H1 (cell line): ENCODE measurements around the gene SWT1. TPM values are rescaled to one million over a fixed set of nuclear protein-coding genes. Genes with fewer than 3 reads are reported as not detected.

Source experiments
- CTCF ChIA-PET: fragments of 300-600 bp; sonication (Branson Sonifier 250); formaldehyde crosslinking; loops from one replicate; lab custom pipeline; 2021; ENCODE audit not compliant: partially characterized antibody; lab: Charles Lee
- POLR2A ChIA-PET: fragments of 300-600 bp; sonication (Branson Sonifier 250); formaldehyde crosslinking; loops from one replicate; lab custom pipeline; 2021; ENCODE audit warnings: inconsistent platforms; ENCODE audit not compliant: partially characterized antibody; lab: Charles Lee
- DNase-seq, 2 experiments: peaks; one replicate each; pipeline versions ENCODE4 v3.0.0 to v3.0.0-alpha.2; 2010 to 2022; ENCODE audit warnings: low spot score in 2 of 2, low read depth in 1 of 2, mixed read lengths in 1 of 2
- FAIRE-seq: peaks from 2 replicates; lab custom pipeline; 2011; peaks lifted over from hg19 to GRCh38; lab: Jason Lieb, UNC
- H2AFZ ChIP-seq: 2 replicates; pipeline ENCODE4 v1.8.1; 2012; ENCODE audit warnings: low read length, inconsistent platforms
- H2AK5ac ChIP-seq: 2 replicates; pipeline ENCODE4 v1.6.1; 2013; ENCODE audit warnings: low read depth, low read length
- H2BK120ac ChIP-seq: replicated peaks from 2 replicates; pipeline ENCODE3; 2013; ENCODE audit warnings: low read depth, low read length, inconsistent platforms
- H2BK12ac ChIP-seq: 2 replicates; pipeline ENCODE4 v1.6.1; 2013; ENCODE audit warnings: low read depth, low read length
- H2BK15ac ChIP-seq: 2 replicates; pipeline ENCODE4 v1.6.1; 2013; ENCODE audit warnings: low read length
- H2BK20ac ChIP-seq: 2 replicates; pipeline ENCODE4 v1.6.1; 2013; ENCODE audit warnings: low read length
- H2BK5ac ChIP-seq: 2 replicates; pipeline ENCODE4 v1.6.1; 2013; ENCODE audit warnings: low read depth, low read length
- H3K14ac ChIP-seq: 2 replicates; pipeline ENCODE4 v1.6.1; 2013; ENCODE audit warnings: inconsistent platforms; ENCODE audit not compliant: insufficient read length
- H3K18ac ChIP-seq: 2 replicates; pipeline ENCODE4 v1.6.1; 2013; ENCODE audit warnings: low read length; ENCODE audit errors: extremely low read depth
- H3K23ac ChIP-seq: 2 replicates; pipeline ENCODE4 v1.6.1; 2013; ENCODE audit warnings: inconsistent platforms; ENCODE audit not compliant: insufficient read length
- H3K23me2 ChIP-seq: 2 replicates; pipeline ENCODE4 v1.6.1; 2013; ENCODE audit warnings: low read depth, low read length
- H3K27ac ChIP-seq: 2 replicates; pipeline ENCODE4 v1.6.1; 2011; ENCODE audit warnings: low read depth, low read length, inconsistent platforms
- H3K27me3 ChIP-seq, 4 experiments: replicated peaks in 1 of 4; 1 replicate in 1 of 4; 2 replicates in 3 of 4; pipeline versions ENCODE4 v1.6.1 to v1.8.1; 2011 to 2013; ENCODE audit warnings: low read length in 3 of 4, mild to moderate bottlenecking in 3 of 4, inconsistent platforms in 2 of 4, mixed read lengths in 2 of 4, moderate library complexity in 1 of 4; ENCODE audit not compliant: control insufficient read depth in 3 of 4, insufficient read depth in 3 of 4; ENCODE audit errors: extremely low read depth in 1 of 4
- H3K36me3 ChIP-seq, 4 experiments: 2 replicates each; pipeline versions ENCODE4 v1.6.1 to v1.8.1; 2011 to 2013; ENCODE audit warnings: mild to moderate bottlenecking in 4 of 4, low read length in 3 of 4, moderate library complexity in 2 of 4, control low read depth in 1 of 4, inconsistent platforms in 1 of 4; ENCODE audit not compliant: insufficient read depth in 4 of 4, control insufficient read depth in 2 of 4
- H3K4ac ChIP-seq: replicated peaks from 2 replicates; pipeline ENCODE3; 2013; ENCODE audit warnings: low read length, low read depth, mixed read lengths, inconsistent platforms; ENCODE audit not compliant: insufficient read length
- H3K4me1 ChIP-seq, 4 experiments: replicated peaks in 1 of 4; 1 replicate in 1 of 4; 2 replicates in 3 of 4; pipeline versions ENCODE4 v1.6.1 to v1.8.1; 2011 to 2013; ENCODE audit warnings: low read length in 3 of 4, inconsistent platforms in 2 of 4, mixed read lengths in 1 of 4; ENCODE audit not compliant: insufficient read depth in 4 of 4, control insufficient read depth in 3 of 4
- H3K4me2 ChIP-seq, 2 experiments: 2 replicates each; pipeline versions ENCODE4 v1.6.1 to v1.8.1; 2011 to 2013; ENCODE audit warnings: low read depth in 2 of 2, low read length in 2 of 2, control low read depth in 1 of 2, inconsistent platforms in 1 of 2, mild to moderate bottlenecking in 1 of 2; ENCODE audit not compliant: insufficient read depth in 1 of 2
- H3K4me3 ChIP-seq, 4 experiments: fragments of 200-600, 300-600 bp in 1 of 4; sonication (generic), shearing (Covaris generic), sonication (Bioruptor Twin) in 1 of 4; 2 replicates each; pipeline versions ENCODE4 v1.5.1 to v1.8.1; 2011 to 2016; ENCODE audit warnings: low read length in 4 of 4, low read depth in 3 of 4, control low read depth in 2 of 4, inconsistent platforms in 2 of 4, mild to moderate bottlenecking in 2 of 4, mixed read lengths in 1 of 4, moderate library complexity in 1 of 4; ENCODE audit not compliant: insufficient read depth in 2 of 4; ENCODE audit errors: extremely low read depth in 1 of 4
- H3K56ac ChIP-seq: replicated peaks from 2 replicates; pipeline ENCODE3; 2013; ENCODE audit warnings: low read depth, mild to moderate bottlenecking, mixed read lengths, low read length, inconsistent platforms; ENCODE audit not compliant: insufficient read length
- H3K79me1 ChIP-seq: 2 replicates; pipeline ENCODE4 v1.6.1; 2013; ENCODE audit warnings: low read depth, low read length, control low read depth
- H3K79me2 ChIP-seq, 2 experiments: 2 replicates each; pipeline versions ENCODE4 v1.6.1 to v1.8.1; 2012 to 2013; ENCODE audit warnings: low read length in 2 of 2, mild to moderate bottlenecking in 2 of 2, inconsistent platforms in 1 of 2; ENCODE audit not compliant: insufficient read depth in 2 of 2, control insufficient read depth in 1 of 2
- H3K9ac ChIP-seq, 4 experiments: replicated peaks in 1 of 4; 1 replicate in 1 of 4; 2 replicates in 3 of 4; pipeline versions ENCODE4 v1.6.1 to v1.8.1; 2011 to 2013; ENCODE audit warnings: low read depth in 3 of 4, low read length in 3 of 4, control low read depth in 2 of 4, mild to moderate bottlenecking in 2 of 4, moderate library complexity in 2 of 4, inconsistent platforms in 1 of 4; ENCODE audit errors: extremely low read depth in 1 of 4
- H3K9me3 ChIP-seq, 2 experiments: 2 replicates each; pipeline versions ENCODE4 v1.6.1 to v1.8.1; 2012 to 2013; ENCODE audit warnings: mild to moderate bottlenecking in 2 of 2, moderate library complexity in 2 of 2, control low read depth in 1 of 2, inconsistent platforms in 1 of 2, low read depth in 1 of 2, low read length in 1 of 2, mixed read lengths in 1 of 2; ENCODE audit not compliant: insufficient read depth in 2 of 2
- H4K20me1 ChIP-seq, 2 experiments: replicated peaks in 1 of 2; 2 replicates each; pipeline versions ENCODE3 to v1.8.1; 2011 to 2013; ENCODE audit warnings: inconsistent platforms in 2 of 2, low read length in 2 of 2, mild to moderate bottlenecking in 1 of 2; ENCODE audit not compliant: insufficient read depth in 2 of 2, control insufficient read depth in 1 of 2
- H4K5ac ChIP-seq: 2 replicates; pipeline ENCODE4 v1.6.1; 2013; ENCODE audit warnings: low read length, low read depth, mixed read lengths, inconsistent platforms; ENCODE audit not compliant: insufficient read length
- H4K8ac ChIP-seq: 2 replicates; pipeline ENCODE4 v1.8.0; 2013; ENCODE audit warnings: mild to moderate bottlenecking, moderate library complexity, low read length, inconsistent platforms; ENCODE audit not compliant: insufficient read depth; ENCODE audit errors: extremely low read depth
- H4K91ac ChIP-seq: replicated peaks from 2 replicates; pipeline ENCODE3; 2013; ENCODE audit warnings: low read length, mixed read lengths, inconsistent platforms; ENCODE audit not compliant: insufficient read length
- BRCA1 ChIP-seq: IDR thresholded peaks from 2 replicates; pipeline ENCODE4 v1.6.1; 2012; ENCODE audit warnings: low read depth, low read length, improper control_type of control experiment
- CBX8 ChIP-seq: fragments of 300-800, 300-1000 bp; sonication (generic); IDR thresholded peaks from 2 replicates; pipeline ENCODE4 v1.7.1; 2016; ENCODE audit warnings: low read depth, low read length, borderline replicate concordance
- CEBPB ChIP-seq: IDR thresholded peaks from 2 replicates; pipeline ENCODE4 v1.6.1; 2012; ENCODE audit warnings: low read depth, low read length
- CTBP2 ChIP-seq: IDR thresholded peaks from 2 replicates; pipeline ENCODE4 v1.7.0; 2011; ENCODE audit warnings: borderline replicate concordance, mild to moderate bottlenecking, moderate library complexity, mixed read lengths, low read length; ENCODE audit not compliant: insufficient read depth, insufficient read length
- GABPA ChIP-seq: IDR thresholded peaks from 2 replicates; pipeline ENCODE4 v1.6.1; 2011; ENCODE audit warnings: mild to moderate bottlenecking, low read length, moderate library complexity, borderline replicate concordance; ENCODE audit not compliant: insufficient read depth
- MAFK ChIP-seq: IDR thresholded peaks from 2 replicates; pipeline ENCODE4 v1.6.1; 2012; ENCODE audit warnings: low read depth, mild to moderate bottlenecking, improper control_type of control experiment, low read length
- RBBP5 ChIP-seq: IDR thresholded peaks from 2 replicates; pipeline ENCODE4 v1.7.1; 2012; ENCODE audit warnings: low read depth, mild to moderate bottlenecking, inconsistent platforms, low read length, moderate library complexity, borderline replicate concordance
- SIRT6 ChIP-seq: IDR thresholded peaks from one replicate; pipeline ENCODE4 v1.7.1; 2012; ENCODE audit warnings: low read length, inconsistent platforms
- SP1 ChIP-seq: IDR thresholded peaks from 2 replicates; pipeline ENCODE4 v1.6.1; 2011; ENCODE audit warnings: low read depth, low read length
- SUZ12 ChIP-seq: fragments of 200-600 bp; sonication (generic); IDR thresholded peaks from 2 replicates; pipeline ENCODE4 v1.6.1; 2012; ENCODE audit warnings: mild to moderate bottlenecking, inconsistent platforms, low read length, moderate library complexity, mixed read lengths
- YY1 ChIP-seq: IDR thresholded peaks from 2 replicates; pipeline ENCODE4 v1.6.1; 2011; ENCODE audit warnings: low read depth, mild to moderate bottlenecking, low read length
- ZNF274 ChIP-seq: IDR thresholded peaks from 2 replicates; pipeline ENCODE4 v1.7.0; 2012; ENCODE audit warnings: low read length, borderline replicate concordance; ENCODE audit errors: extremely low read depth
- WGBS, 2 experiments: shearing (Covaris generic) in 1 of 2; methylation state at CpG; one replicate each; pipeline versions ENCODE4 v1.1.6 to v1.1.7; 2013 to 2015; ENCODE audit warnings: low lambda C conversion rate in 2 of 2, mixed read lengths in 2 of 2, inconsistent platforms in 1 of 2, low coverage in 1 of 2, missing lambda C conversion rate in 1 of 2; ENCODE audit not compliant: insufficient replicate concordance in 2 of 2, insufficient coverage in 1 of 2, insufficient read length in 1 of 2; ENCODE audit errors: extremely low coverage in 1 of 2, missing lambda C conversion rate in 1 of 2; 5-methylcytosine and 5-hydroxymethylcytosine counted together
- polyA plus RNA-seq, 7 experiments: library from polyadenylated mRNA; depleted of rRNA in 3 of 7; stranded (reverse) in 5 of 7; unstranded in 2 of 7; fragments of >200 nt in 5 of 7; fragments of 200-250 nt in 2 of 7; gene quantifications; 1 replicate in 5 of 7; 2 replicates in 1 of 7; 4 replicates in 1 of 7; pipeline versions ENCODE4 v1.2.1 to v1.2.3, GENCODE V29; 2011 to 2013; ENCODE audit warnings: missing spikeins in 2 of 7, mixed read lengths in 2 of 7
- total RNA-seq: library from RNA; stranded (reverse); fragmentation: NEBNext Ultra II Directional; extraction: Animal tissue kit (Norgen Biotek cat#: 25700); gene quantifications from 2 replicates; pipeline ENCODE4 v1.2.1, GENCODE V29; 2021

Gene SWT1
- total and polyA plus RNA-seq, 2 of the 8 experiments (the other 6 are each of a cell fraction or from before 2014, with no cell fraction given): 1.4 to 6.2 TPM

- Histone ChIP-seq H2BK12ac (no peak overlapping the region), H3K56ac (no peak overlapping the region), H3K4ac (no peak overlapping the region), H2AK5ac (no peak overlapping the region), H3K18ac (no peak overlapping the region), H2BK120ac (no peak overlapping the region), H2BK5ac (no peak overlapping the region), H4K91ac (no peak overlapping the region), H3K79me2 (no peaks in the 10 kb centered on the region), H3K27ac (no peak overlapping the region), H4K8ac (no peak overlapping the region), H2BK15ac (no peak overlapping the region), H4K5ac (no peak overlapping the region), H2AFZ (no peak overlapping the region), H3K4me1 (no peaks in the 10 kb centered on the region), H2BK20ac (no peak overlapping the region), H3K23me2 (no peaks in the 10 kb centered on the region), H3K36me3 (peaks cover 5 to 46% (median 27%) of the 10 kb centered on the region in 4 experiments), H4K20me1 (peaks cover 0 to 2% of the 10 kb centered on the region in 2 experiments), H3K9ac (no peak overlapping the region), H3K14ac (no peak overlapping the region), H3K23ac (no peak overlapping the region), H3K9me3 (no peaks in the 10 kb centered on the region), H3K4me2 (no peak overlapping the region), H3K4me3 (no peak overlapping the region), H3K79me1 (no peaks in the 10 kb centered on the region), H3K27me3 (no peaks in the 10 kb centered on the region)
- FAIRE-seq (no peak), DNase-seq (no peak)
- 85% methylated on average over 1 of the region's 1 CpG; no CpG with 5 or more reads in 1 of the 2 experiments for WGBS, 2 experiments
- ChIA-PET POLR2A (interaction anchor here (0.6 to 3.2 kb wide), 6 partner anchors 10 to 1663 kb away, joined by 3 to 13 read pairs (median 3); no protein-coding TSS in a partner anchor), CTCF (interaction anchor here (1.4 to 1.5 kb wide), 2 partner anchors 12 to 302 kb away, joined by 3 to 5 read pairs; no protein-coding TSS in a partner anchor)
- TF ChIP-seq SP1 (no peak), CEBPB (no peak), MAFK (no peak), CBX8 (no peak), BRCA1 (no peak), GABPA (no peak), SUZ12 (no peak), CTBP2 (no peak), ZNF274 (no peak), RBBP5 (no peak), YY1 (no peak), SIRT6 (no peak)
Observed at GRCh38 chr1:185293967-185294542, 137.1 kb downstream of the SWT1 start.
